PC-3 (cell line): Measurements from ENCODE around the gene RAB11A.

Experiments
- CTCF ChIP-seq: fragments of 300-600 bp; sonication (generic); conservative IDR thresholded peaks from 2 replicates; pipeline ENCODE4 v1.5.1; 2017; ENCODE audit warnings: antibody characterized with exemption, low read depth, mild to moderate bottlenecking, low read length
- EZH2 ChIP-seq: fragments of 300-600 bp; sonication (generic); IDR thresholded peaks from one replicate; pipeline ENCODE4 v1.6.1; 2017; ENCODE audit warnings: antibody characterized with exemption, mild to moderate bottlenecking, low read length; ENCODE audit not compliant: unreplicated experiment
- EZH2phosphoT487 ChIP-seq: fragments of 300-600 bp; sonication (generic); IDR thresholded peaks from 2 replicates; pipeline ENCODE4 v1.6.1; 2018; ENCODE audit warnings: mild to moderate bottlenecking, antibody characterized with exemption, low read length, borderline replicate concordance

GRCh38 chr15:65937054-65937453 is 67.8 kb downstream of the RAB11A start:
- TF ChIP-seq CTCF (no peak), EZH2phosphoT487 (no peak), EZH2 (no peak)
